Endodermal cell (in vitro differentiated cells): ENCODE measurements around the gene RPL7L1. TPM values are rescaled to one million over a fixed set of nuclear protein-coding genes. Genes with fewer than 3 reads are reported as not detected.
"Not testable (repeated sequence)": the region's sequence is repeated elsewhere in the genome, so short reads cannot be mapped to it uniquely, and the experiment has no call there.

ENCODE experiments used
- DNase-seq: peaks from one replicate; pipeline ENCODE4 v3.0.0-alpha.2; 2017
- H3K27ac ChIP-seq: 2 replicates; pipeline ENCODE4 v1.5.1; 2013; ENCODE audit warnings: mild to moderate bottlenecking, low read depth, low read length, moderate library complexity
- H3K27me3 ChIP-seq: 2 replicates; pipeline ENCODE4 v1.6.1; 2013; ENCODE audit warnings: mild to moderate bottlenecking, low read length, moderate library complexity; ENCODE audit not compliant: insufficient read depth, control insufficient read depth, poor library complexity, severe bottlenecking
- H3K36me3 ChIP-seq: 2 replicates; pipeline ENCODE4 v1.7.0; 2013; ENCODE audit warnings: mild to moderate bottlenecking, low read length, moderate library complexity; ENCODE audit not compliant: control insufficient read depth, insufficient read depth
- H3K4me1 ChIP-seq: one replicate; pipeline ENCODE4 v1.7.0; 2013; ENCODE audit warnings: low read length; ENCODE audit not compliant: control insufficient read depth, insufficient read depth
- H3K4me3 ChIP-seq: 2 replicates; pipeline ENCODE4 v1.5.1; 2013; ENCODE audit warnings: mild to moderate bottlenecking, low read length, moderate library complexity
- H3K9ac ChIP-seq: 2 replicates; pipeline ENCODE4 v1.6.1; 2013; ENCODE audit warnings: mild to moderate bottlenecking, low read length, moderate library complexity; ENCODE audit not compliant: poor library complexity, severe bottlenecking; ENCODE audit errors: extremely low read depth
- H3K9me3 ChIP-seq: 2 replicates; pipeline ENCODE4 v1.6.1; 2013; ENCODE audit warnings: mild to moderate bottlenecking, low read length, moderate library complexity; ENCODE audit not compliant: control insufficient read depth
- H3K27ac Mint-ChIP-seq: 2 replicates; pipeline ENCODE4 v1.8.0; 2020; ENCODE audit warnings: mixed read lengths
- H3K27me3 Mint-ChIP-seq: 2 replicates; pipeline ENCODE4 v1.8.0; 2021; ENCODE audit warnings: mild to moderate bottlenecking, mixed read lengths; ENCODE audit not compliant: insufficient read depth
- H3K36me3 Mint-ChIP-seq: 2 replicates; pipeline ENCODE4 v1.8.0; 2020; ENCODE audit warnings: low read depth, mixed read lengths
- H3K4me1 Mint-ChIP-seq: 2 replicates; pipeline ENCODE4 v1.8.0; 2020; ENCODE audit warnings: mixed read lengths
- H3K4me3 Mint-ChIP-seq: 2 replicates; pipeline ENCODE4 v1.8.0; 2020; ENCODE audit warnings: mild to moderate bottlenecking, moderate library complexity, mixed read lengths
- H3K9me3 Mint-ChIP-seq: 2 replicates; pipeline ENCODE4 v1.8.0; 2020; ENCODE audit warnings: mild to moderate bottlenecking, mixed read lengths
- WGBS, 2 experiments: methylation state at CpG; one replicate each; pipeline versions ENCODE4 v1.1.5 to v1.1.7; 2013; ENCODE audit warnings: missing lambda C conversion rate in 2 of 2, mixed read lengths in 1 of 2; ENCODE audit not compliant: insufficient coverage in 1 of 2, insufficient read length in 1 of 2; 5-methylcytosine and 5-hydroxymethylcytosine counted together
- total RNA-seq, 2 donors: library from RNA; stranded (reverse); fragmentation: NEBNext Ultra II Directional in 1 of 2; extraction: Animal tissue kit (Norgen Biotek cat#: 25700) in 1 of 2; gene quantifications; 2 replicates in 1 of 2; 3 replicates in 1 of 2; pipeline ENCODE4 v1.2.1, GENCODE V29; 2021
- TF ChIP-seq, protein P1 (sequence below): fragments of 200-600 bp; sonication (generic); conservative IDR thresholded peaks from 2 replicates; pipeline ENCODE4 v1.5.0; 2021; ENCODE audit warnings: antibody characterized with exemption, mild to moderate bottlenecking

The RPL7L1 gene
- total RNA-seq, 2 donors from 2014 or later, result 112 to 114 TPM

- H3K36me3 ChIP-seq, result peaks cover 45% of the 10 kb centered on the region
These were observed 6.3 kb downstream of the RPL7L1 start for GRCh38 chr6:42885702-42886101.

DNA sequence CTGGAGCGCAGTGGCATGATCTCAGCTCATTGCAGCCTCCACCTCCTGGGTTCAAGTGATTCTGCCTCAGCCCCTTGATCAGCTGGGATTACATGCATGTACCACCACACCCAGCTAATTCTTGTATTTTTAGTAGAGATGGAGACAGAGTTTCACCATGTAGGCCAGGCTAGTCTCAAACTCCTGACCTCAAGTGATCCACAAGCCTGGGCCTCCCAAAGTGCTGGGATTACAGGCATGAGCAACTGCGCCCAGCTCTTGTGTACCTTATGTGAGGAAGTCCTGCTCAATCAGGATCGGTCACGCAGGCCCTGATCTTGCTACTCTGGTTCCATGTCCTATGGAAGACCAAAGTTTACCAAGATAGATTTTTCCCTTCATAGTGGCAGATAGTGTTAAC is 8.8 kb downstream of the RPL7L1 start:
- not testable (repeated sequence) for H3K9ac ChIP-seq, H3K27ac Mint-ChIP-seq, H3K4me1 Mint-ChIP-seq, H3K4me3 Mint-ChIP-seq, H3K4me3 ChIP-seq, H3K9me3 ChIP-seq, H3K27ac ChIP-seq, DNase-seq, H3K9me3 Mint-ChIP-seq, H3K4me1 ChIP-seq, H3K27me3 ChIP-seq, H3K27me3 Mint-ChIP-seq
- H3K36me3 ChIP-seq, result peaks cover 37% of the 10 kb centered on the region
- WGBS, 2 experiments, result 98 to 100% methylated on average over 3 to 4 of the region's 4 CpGs
- H3K36me3 Mint-ChIP-seq, result peaks cover 50% of the 10 kb centered on the region

More at GRCh38 chr6:42885702-42886101, 6.3 kb downstream of the RPL7L1 start:
- Histone ChIP-seq H3K4me1 (no peaks in the 10 kb centered on the region), H3K9ac (no peak overlapping the region), H3K9me3 (no peaks in the 10 kb centered on the region), H3K4me3 (no peak overlapping the region), H3K27ac (no peak overlapping the region), H3K27me3 (no peaks in the 10 kb centered on the region)
- DNase-seq, result no peak
- Mint-ChIP-seq H3K4me1 (no peaks in the 10 kb centered on the region), H3K4me3 (no peak overlapping the region), H3K36me3 (peaks cover 55% of the 10 kb centered on the region), H3K9me3 (no peaks in the 10 kb centered on the region), H3K27me3 (peaks cover 2% of the 10 kb centered on the region), H3K27ac (peak overlapping the region; percentile 16)
- TF ChIP-seq, protein P1, sequence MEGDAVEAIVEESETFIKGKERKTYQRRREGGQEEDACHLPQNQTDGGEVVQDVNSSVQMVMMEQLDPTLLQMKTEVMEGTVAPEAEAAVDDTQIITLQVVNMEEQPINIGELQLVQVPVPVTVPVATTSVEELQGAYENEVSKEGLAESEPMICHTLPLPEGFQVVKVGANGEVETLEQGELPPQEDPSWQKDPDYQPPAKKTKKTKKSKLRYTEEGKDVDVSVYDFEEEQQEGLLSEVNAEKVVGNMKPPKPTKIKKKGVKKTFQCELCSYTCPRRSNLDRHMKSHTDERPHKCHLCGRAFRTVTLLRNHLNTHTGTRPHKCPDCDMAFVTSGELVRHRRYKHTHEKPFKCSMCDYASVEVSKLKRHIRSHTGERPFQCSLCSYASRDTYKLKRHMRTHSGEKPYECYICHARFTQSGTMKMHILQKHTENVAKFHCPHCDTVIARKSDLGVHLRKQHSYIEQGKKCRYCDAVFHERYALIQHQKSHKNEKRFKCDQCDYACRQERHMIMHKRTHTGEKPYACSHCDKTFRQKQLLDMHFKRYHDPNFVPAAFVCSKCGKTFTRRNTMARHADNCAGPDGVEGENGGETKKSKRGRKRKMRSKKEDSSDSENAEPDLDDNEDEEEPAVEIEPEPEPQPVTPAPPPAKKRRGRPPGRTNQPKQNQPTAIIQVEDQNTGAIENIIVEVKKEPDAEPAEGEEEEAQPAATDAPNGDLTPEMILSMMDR, result no peak
- 93 to 100% methylated on average over 4 of the region's 4 CpGs for WGBS, 2 experiments

GRCh38 chr6:42889815-42890214 is 10.4 kb downstream of the RPL7L1 start:
- Histone ChIP-seq H3K27ac (peak overlapping the region; percentile 84), H3K4me1 (peaks cover 4% of the 10 kb centered on the region), H3K4me3 (peak overlapping the region; percentile 88), H3K36me3 (peaks cover 21% of the 10 kb centered on the region), H3K9ac (peak overlapping the region; percentile 83), H3K9me3 (no peaks in the 10 kb centered on the region), H3K27me3 (no peaks in the 10 kb centered on the region)
- Mint-ChIP-seq H3K27me3 (peaks cover 3% of the 10 kb centered on the region), H3K27ac (peak overlapping the region; percentile 97), H3K4me3 (peak overlapping the region; percentile 88), H3K36me3 (peaks cover 33% of the 10 kb centered on the region), H3K9me3 (no peaks in the 10 kb centered on the region), H3K4me1 (peaks cover 8% of the 10 kb centered on the region)
- DNase-seq, result no peak
- TF ChIP-seq, protein P1, result no peak
- WGBS, 2 experiments, result 56 to 72% methylated on average over 3 to 4 of the region's 4 CpGs
